Measurements from ENCODE around the gene SFR1.
A peak's percentile ranks its signal among the peaks of the same experiment; 100 is the strongest.

SFR1 gene, protein sequence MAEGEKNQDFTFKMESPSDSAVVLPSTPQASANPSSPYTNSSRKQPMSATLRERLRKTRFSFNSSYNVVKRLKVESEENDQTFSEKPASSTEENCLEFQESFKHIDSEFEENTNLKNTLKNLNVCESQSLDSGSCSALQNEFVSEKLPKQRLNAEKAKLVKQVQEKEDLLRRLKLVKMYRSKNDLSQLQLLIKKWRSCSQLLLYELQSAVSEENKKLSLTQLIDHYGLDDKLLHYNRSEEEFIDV

DNA sequence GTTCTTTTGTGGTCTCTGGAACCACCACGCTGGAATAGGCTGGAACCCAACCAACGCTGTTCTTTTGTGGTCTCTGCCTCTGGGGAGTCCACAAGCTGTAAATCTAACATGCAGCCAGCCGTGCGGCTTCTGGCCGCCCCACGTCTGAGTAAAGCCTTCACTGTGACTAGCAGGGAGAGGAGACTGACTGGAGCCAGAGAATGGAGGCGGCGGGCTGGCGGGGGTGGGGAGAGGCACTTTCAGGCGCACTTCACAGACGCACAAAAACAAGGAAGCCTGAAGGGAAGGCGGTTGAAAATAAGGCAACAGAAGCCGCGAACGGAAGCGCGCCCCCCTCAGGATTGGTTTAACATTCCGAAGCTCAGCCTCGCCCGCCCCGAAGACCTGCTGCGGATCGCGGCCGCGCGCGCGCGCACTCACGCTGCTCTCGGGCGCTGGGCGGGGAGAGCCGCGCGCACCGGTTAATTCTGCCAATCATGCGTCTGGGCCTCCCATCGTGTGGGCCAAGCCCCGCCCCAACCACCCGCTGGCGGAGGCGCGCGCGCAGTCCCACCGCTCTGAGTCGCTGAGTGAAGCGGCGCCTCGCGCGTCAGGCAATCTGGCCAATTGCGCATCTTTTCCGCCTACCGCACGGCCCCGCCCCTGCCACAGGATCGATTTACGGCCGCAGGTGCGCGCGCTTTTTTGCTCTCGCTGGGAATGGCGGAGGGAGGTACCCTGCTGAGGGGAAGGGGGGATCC is at the start of gene SFR1:
TSS of gene SFR1 (plus strand) at position 687 of the 740 bp plus-strand sequence. CDS start at position 700, 13 bp downstream.
- DNase-seq: peak; percentile 79

DNA sequence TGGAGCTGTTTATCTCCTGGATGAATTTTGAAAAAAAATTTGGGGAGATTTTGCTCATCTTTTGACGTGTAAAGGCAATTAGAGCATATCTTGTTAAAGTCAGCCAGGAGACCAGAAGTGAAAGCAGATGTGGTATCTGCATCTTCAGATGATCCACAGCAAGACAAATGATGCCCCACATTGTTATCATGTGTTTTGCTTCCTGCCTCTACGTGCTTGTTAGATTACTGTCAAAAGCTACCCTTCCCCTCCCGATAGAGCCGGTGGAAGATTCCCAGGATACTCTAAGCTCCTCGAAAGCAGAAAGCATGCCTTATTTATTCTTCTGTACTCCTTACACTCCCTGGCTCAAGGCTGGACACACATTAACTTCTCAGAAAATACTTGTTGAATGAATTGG is 49.2 kb upstream of the SFR1 start:
- DNase-seq: no peak

DNA sequence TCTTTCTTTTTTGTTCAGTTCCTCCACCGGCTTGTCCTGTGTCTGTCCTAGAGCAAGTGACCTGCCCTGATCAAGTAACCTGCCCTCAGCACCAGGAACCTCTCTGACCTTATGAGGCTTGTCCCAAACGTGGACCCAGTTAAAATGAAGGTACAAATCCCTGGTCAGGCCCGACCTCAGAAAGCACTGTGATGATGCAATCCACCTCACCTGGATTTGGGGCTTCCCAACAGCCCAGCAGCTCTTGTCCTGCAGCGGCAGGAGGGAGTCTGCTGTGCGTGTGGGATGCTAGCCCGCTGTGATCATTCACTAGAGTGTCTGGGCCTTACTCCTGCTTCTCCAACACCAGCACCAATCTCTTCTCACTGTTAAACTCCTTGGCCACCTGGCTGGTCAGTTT is 47.5 kb upstream of the SFR1 start:
- DNase-seq: no peak

DNA sequence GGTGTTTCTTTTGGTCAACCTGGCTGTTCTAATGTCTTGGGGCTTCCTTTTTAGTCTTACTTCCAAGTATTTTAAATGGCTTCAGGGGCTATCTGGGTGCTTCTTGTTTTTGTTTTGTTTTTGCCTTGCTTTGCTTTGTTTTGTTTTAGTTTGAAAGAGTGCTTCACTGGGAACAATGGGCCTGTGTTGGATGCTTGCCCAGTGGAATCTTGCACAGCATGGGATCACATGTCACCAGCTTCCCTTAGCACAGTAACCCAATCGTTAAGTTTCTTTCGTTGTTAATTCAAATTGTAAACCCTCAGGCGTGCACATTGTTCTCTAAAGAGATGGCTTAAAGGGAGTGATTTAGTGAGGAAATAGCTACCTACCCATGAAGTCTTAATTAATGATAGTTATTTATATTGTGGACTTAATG is 45.2 kb upstream of the SFR1 start:
- DNase-seq: peak; percentile 72

DNA sequence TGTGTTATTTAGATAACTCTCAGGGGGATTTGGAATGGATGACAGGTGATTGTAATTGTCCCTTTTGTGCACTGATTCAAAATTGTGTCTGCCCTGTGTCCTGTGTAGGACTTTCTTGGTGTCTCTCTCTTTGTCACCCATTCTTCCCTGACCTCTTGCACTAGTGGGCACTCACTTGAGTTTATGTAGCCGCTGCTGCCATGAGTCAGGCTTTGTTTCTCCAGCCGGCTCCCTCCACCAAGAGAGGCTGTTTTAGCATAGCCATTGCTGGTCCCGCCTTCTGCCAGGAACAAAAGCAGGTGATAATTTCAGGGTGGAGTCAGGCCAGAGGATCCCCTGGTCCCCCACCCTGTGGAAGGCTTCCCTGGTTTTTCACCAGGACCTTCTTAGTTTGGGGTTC is 44.7 kb upstream of the SFR1 start:
- peak; percentile 71 for DNase-seq

DNA sequence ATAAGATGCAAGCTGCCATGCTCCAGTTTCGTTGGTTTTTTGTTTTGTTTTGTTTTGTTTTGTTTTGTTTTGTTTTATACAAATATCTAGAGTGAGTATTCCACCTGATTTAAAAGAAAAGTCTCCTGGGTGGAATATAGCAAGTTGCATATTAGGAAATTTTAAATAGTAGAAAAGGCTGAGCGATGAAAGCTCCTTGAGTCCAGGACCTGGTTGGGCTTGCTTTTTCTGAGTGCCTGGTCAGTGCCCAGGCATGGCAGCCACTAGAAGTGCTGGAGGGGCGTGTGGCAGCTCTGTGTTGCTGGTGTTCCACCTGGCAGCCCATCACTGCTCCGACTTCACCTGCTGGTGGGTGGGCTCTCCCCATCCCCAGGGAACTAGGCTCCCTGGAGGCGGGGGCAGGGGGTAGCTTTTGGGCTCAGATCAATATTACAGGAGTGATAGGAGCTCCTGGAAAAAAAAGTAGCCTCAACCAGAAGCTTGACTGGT is 44.3 kb upstream of the SFR1 start:
- no peak for DNase-seq

DNA sequence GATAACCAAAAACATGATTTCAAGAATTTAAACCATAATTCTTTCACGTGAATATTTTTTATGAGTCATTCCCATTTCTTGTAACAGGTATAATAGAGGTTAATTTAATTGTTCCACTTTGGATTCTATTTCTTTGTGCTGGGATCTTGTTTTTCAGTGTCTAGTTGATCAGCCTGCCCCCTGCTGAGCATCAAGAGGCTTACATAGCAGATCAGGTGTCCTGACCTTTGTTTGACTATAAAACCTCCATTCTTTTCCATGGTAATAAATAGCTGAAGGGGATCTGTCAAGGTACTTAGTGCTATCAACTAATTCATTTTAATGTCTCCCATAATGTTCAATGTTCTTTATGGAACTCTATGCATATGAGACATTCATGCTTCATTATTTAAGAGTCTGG is 41.2 kb upstream of the SFR1 start:
- peak; percentile 6 for DNase-seq

DNA sequence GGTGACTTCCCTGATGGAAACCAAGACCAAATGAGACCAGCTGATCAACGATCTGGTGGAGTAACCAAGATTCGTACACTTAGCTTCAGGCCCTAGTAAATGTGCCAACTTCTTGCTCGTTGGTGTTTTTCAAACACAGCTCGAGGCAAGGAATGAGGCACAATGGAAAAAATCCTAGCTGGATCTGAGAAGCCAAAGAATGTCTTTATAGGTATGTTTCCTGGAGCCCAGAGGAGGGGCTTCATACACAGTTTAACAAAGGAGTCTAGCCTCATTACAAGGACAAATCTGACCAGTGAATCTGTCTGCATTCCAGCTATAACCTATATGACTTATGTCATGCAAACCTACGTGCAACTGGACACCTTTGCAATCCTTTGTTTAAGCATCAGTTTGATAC is 40.0 kb upstream of the SFR1 start:
- no peak for DNase-seq

DNA sequence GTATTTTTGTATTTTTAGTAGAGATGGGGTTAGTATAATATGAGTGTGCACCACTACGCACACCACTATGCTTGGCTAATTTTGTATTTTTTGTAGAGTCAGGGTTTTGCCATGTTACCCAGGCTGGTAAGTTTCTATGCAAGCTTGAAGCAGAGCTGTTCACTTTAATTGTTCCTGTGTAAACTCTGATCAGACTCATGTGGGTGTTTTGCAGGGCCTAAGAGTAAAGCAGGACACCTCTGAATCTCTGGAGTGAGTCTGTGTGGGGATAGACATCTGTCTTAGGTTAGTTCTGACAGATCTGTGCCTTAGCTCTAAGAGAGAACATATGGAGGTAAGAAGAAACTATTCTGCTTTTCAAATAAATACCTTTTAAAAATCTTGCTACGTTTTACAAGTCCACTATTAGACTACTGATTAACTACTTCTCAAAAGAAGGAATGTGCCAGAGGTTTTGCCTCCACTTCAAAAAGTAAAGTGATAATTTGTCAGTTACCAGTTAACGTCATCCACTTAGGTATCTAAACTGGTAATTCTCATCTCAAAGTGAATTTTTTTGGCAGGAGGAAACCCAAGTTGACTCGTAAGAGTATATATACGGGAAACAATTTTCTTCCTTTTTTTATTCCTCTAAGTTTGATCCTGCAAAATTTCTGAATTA is 37.4 kb upstream of the SFR1 start:
- no peak for DNase-seq

DNA sequence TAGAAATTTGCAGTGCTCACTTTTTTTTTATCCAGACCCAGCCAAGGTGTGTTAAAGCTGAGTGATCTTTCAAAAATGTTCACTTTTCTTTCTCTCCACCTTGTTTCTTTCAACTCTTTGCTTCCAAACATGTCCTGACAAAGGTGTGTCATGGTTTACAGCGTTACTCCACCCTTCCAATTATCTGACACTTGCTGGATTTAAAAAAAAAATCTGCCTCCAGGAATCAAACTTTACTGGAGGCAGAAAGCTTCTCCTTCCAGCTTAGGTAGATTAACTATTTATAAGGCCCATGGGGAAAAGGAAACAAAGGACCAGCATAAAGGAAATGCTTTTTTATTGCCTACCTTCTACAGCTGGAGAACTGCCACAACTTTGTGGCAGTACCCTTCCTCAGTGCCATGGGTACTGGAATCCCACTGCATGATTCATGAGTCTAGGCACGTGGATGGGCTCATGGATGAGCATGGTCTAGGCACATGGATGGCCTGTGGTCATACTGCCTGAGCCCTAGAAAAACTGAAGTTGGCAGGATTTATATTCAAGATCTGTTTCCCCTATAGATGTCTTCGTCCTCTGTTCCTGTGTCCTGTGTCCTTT is 36.1 kb upstream of the SFR1 start, which contains the start of gene COL17A1:
TSS of gene COL17A1 (minus strand) at position 80 of the 600 bp plus-strand sequence. CDS start 5,207 bp downstream, outside the sequence.
- no peak for DNase-seq

DNA sequence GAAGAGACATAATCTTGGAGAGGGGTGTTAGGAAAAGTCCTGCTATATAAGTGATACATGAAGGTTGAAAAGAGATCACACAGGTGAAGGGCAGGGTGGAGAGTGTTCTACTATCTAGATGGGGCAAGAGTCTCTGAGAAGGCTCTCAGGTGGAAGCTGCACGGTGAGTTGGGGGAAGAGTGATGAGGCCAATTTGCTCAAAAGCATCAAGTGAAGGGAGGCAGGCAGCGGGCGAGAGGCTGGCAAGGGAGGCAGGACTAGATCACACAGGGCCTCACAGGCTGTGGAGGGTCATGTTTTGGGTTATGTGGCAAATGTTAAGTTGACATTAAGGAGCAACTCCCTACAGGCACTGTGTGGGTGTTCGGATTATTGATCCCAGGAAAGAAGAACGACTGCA is 33.7 kb upstream of the SFR1 start:
- no peak for DNase-seq

DNA sequence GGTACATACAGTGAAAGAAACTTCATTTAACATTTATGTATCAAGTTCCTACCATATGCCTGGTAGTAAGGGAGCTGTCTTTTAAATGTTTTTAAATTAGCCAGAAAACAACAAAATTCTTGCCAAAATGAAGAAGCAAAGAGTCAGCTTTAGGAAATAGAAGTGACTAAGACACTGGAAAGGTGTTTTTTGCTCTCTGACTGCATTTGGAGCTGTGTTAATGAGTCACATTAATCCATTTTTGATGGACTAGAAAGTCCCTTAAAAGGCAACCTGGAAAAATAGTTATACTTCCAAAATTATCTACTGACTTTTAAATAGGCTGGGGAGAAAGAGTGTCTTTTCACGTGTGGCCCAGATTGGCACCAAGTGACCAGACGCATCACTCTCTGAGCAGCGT is 32.4 kb upstream of the SFR1 start:
- no peak for DNase-seq

DNA sequence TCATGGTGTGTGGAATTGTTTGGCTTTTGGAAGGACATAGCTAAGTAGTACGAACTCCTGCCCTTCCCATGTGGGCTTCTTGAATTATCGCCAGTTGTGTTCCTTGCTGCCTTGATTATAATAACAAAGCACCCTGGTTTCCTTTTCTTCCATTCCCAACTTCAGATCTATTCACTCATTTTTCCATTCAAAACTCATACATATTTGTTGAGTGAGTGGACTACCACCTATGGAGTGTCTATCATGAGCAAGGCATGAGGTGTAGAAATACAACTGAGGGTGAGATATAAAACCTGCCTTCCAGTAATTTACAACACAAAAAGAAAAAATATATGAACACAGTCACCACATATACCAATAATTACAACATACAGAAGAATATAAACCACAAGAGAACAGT is 31.4 kb upstream of the SFR1 start:
- DNase-seq: no peak

DNA sequence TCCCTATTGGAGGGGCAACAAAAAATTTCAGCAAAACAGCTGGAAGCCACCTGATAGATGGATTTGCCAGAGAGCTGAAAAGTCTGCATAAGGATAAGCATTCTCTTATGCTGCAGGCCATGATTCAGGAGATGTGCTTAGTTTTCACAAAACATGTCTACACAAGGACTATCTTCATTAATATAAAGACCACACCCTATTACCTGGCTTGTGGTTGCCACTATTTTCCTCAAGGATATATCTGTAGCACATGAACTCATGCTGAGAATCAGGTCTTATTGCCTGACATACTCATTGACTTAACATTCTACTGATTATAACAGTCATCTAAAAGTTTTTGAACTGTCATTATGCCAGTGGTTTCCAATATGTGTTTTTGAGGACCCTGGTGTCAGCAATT is 29.2 kb upstream of the SFR1 start:
- no peak for DNase-seq

DNA sequence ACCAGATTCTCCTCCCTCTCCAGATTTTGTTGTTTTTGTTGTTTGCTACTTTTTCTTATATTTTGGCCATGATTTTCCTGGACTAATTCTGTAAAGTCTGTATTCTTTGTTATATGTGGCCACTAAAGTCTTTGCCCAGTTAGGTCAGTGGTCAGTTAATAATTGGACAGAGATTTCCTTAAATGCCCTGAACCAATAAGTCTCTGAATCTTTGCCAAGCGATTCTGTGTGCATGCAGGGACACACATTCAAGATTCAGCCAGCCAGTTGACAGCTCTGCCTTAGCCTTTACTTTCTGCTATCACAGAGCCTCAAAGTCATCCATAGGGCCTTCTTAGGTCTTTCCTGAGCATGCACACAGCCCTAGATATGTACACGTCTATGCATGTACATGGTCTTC is 25.3 kb upstream of the SFR1 start:
- no peak for DNase-seq

DNA sequence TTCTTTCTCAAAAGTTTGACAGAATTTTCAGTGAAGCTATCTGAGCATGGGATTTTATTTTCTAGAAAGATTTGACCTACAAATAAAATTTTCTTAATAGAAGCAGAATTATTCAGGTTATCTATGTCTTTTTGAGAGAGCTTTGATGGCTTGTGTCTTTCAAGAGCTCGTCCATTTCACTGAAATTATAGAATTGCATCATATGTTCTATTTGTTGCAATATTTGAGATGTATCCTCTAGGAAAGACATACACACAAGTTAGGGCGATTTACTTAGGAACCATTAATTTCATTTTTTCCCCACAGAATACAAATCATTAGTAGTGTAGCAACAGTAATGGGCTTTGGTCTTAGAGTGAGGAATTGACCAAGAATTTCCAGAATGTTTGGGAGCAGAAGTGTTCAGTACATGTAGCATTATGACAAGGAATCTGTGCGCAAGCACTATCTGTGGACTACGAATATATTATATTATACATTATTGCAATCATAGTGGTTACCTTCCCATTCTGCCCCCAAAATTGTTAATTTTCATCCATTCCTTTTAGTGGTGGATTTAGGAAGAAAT is 23.5 kb upstream of the SFR1 start:
- DNase-seq: no peak

DNA sequence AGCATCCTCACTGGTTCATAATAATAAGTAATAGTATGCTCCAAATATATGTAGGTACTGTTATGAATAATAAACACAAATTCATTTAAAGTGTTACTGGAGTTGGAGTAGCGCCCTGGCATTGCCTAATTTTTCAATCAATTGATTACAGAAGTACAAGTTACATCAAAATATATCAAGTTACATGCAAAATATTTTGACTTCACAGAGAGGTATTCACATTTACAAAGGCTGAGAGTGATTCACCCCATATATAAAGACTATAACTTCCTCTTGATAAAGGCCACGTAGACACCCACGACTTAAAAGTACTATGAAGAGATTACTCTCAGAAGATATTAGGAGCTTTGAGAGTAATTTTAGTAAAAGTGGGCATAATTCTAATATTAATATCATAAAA is 22.7 kb upstream of the SFR1 start:
- DNase-seq: no peak

DNA sequence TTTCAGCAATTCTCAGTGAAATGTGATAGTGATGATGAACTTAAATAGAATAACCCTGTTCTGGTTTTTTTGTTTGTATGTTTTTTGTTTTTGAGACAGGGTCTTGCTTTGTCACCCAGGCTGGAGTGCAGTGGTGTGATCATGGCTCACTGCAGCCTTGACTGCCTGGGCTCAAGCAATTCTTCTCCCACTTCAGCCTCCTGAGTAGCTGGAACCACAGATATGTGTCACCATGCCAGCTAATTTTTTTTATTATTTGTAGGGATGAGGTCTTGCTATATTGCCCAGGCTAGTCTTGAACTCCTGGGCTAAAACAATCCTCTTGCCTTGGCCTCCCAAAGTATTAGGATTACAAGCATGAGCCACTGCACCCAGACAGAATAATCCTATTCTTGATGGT is 22.0 kb upstream of the SFR1 start:
- no peak for DNase-seq

DNA sequence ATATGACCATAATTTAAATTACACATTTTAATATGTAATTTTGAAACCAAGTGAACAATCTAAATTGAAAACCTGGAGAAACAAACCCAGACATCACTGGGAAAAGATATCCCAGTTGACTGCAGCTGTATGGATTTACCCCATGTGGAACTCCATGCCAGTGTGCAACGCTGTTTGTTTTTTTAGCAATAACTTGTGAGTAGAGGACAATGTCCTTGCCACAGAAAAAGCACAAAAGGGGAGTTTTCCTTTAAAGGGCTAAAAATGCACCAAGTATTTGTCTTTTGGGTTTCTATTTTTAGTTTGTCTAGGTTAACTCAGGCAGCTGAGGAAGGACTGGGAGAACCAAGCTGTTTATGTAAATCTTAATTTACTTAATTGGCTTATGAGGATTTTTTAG is 21.2 kb upstream of the SFR1 start:
- DNase-seq: no peak

DNA sequence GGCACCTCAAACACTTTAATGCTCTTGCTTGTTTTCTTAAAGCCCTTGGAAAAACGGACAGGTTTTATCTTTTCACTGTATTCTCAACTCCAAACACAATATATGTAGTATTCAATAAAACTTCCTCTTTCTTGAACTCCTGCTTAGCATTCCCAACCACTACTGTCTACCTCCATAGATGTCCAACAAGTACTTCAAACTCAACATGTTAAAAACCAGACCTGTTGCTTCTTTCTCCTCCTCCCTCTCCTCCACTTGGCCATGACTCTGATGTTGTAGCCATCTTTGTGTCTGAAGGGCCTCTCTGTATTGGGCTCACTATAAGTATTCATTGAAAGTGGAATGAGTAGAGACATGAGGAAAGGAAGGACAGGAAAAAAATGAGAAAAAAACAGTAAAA is 20.1 kb upstream of the SFR1 start:
- DNase-seq: no peak

DNA sequence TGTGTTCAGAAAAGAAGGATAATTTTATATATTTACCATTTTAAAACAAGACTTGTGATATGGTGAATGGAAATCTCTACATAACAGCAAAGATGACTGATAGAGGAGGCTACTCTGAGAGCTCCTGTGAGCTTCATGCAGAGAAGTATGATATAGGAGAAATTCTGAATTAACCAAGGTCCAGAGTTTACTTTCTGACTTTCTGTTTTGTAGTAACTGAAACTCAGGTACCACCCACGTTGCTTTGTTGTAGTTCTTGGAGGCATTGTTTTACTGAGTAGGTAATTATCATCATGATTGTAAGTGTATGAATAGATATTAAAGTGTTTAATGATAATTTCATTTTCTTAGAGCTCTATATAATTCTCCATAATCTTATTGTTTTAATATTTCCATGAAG is 18.0 kb upstream of the SFR1 start:
- no peak for DNase-seq

DNA sequence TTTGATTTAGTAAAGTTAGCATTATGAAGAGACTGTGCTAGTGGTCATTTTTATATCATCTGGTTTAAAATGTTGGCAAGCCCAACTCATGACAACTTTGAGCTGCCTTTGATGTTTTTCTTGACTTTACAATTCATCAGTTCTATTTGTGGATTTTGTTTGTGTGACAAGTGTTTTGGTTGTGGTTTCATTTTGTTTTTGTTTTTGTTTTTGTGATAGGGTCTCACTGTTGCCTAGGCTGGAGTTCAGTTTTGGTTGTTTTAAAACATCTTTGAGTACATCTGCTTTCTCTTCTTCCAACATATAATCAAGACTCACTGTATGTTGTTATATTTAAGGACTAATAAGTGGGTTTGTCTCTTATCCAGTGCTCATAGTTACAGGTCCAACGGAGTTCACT is 17.6 kb upstream of the SFR1 start:
- DNase-seq: no peak

DNA sequence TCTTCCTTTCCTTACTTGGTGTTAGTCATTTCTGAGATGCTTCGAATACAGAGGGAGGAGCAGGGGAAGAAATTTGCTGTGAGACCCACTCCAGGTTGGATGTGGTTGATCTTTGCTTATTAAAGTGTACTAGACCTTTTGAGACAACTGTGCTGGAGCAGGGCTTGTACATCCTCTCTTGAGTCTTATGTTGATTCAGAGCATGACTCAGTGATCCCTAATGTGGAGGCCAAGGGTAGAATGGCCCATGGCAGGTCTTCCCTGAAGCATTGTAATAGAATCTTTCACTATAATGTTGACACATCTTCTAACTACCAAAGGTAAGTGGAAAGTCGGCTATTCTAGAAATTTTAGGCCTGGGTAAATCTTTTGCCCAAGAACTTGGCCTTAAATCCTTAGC is 17.0 kb upstream of the SFR1 start:
- DNase-seq: no peak

All from DMS79 treated with DMSO at 0.1 percent for 48 hours (cell line).